Measurements from ENCODE around the gene PTPRCAP.
"Not testable (repeated sequence)": the region's sequence is repeated elsewhere in the genome, so short reads cannot be mapped to it uniquely, and the experiment has no call there.

Gene PTPRCAP

GRCh38 chr11:67407688-67408163 lies 29.8 kb downstream of the PTPRCAP start:
- H3K27me3 ChIP-seq (replicated peaks; ENCODE audit: control insufficient read depth, insufficient read depth, low read length, poor library complexity, severe bottlenecking): no peaks in the 10 kb centered on the region
- no peaks in the 10 kb centered on the region for H3K9me3 ChIP-seq (ENCODE audit: control insufficient read depth, low read length)
- H3K27ac ChIP-seq (ENCODE audit: insufficient read depth, low read length, poor library complexity, severe bottlenecking): peak overlapping the region; percentile 85
- no peak for DNase-seq
- H3K4me3 ChIP-seq (ENCODE audit: insufficient read depth, low read depth, low read length, poor library complexity, severe bottlenecking): peak overlapping the region; percentile 53
- peaks cover 18% of the 10 kb centered on the region for H3K36me3 ChIP-seq (ENCODE audit: control insufficient read depth, insufficient read depth, low read length)
- peaks cover 92% of the 10 kb centered on the region for H3K4me1 ChIP-seq (ENCODE audit: control insufficient read depth, insufficient read depth, low read length, poor library complexity, severe bottlenecking)

DNA sequence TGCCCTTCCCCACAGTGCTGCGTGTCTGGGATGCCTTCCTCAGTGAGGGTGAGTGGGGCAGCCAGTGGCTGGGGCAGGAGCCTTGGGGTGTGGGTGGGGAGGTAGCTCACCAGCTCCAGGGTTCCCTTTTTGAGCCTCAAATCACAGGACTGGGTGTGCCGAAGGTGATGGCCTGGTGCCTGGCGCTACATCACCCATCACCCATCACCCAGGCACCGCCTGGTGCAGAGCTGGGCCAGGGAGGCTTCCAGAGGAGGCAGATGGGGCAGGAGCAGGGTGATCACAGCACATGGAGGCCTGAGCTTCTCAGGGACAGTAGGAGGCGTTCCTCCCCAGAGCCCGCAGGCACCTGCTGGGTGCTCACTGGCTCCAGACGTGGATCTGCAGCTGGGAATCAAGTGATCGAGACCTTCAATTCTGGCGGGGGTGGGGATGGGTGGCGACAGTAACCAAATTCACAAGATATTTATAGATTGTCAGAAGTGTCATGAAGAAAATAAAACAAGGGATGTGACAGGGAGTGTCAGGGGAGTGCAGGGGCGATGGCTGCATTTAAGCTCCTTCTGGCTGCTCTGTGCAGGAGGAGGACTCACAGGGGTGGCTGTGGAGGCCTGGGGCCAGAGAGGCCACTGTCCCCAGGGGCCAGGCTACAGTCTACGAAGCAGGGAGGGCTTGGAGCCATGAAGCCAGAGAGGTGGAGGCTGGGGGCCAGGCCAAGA lies 30.4 kb downstream of the PTPRCAP start:
- no peaks in the 10 kb centered on the region for H3K9me3 ChIP-seq (ENCODE audit: control insufficient read depth, low read length)
- peak overlapping the region; percentile 53 for H3K4me3 ChIP-seq (ENCODE audit: insufficient read depth, low read depth, low read length, poor library complexity, severe bottlenecking)
- DNase-seq: no peak
- peak overlapping the region; percentile 85 for H3K27ac ChIP-seq (ENCODE audit: insufficient read depth, low read length, poor library complexity, severe bottlenecking)
- H3K27me3 ChIP-seq (replicated peaks; ENCODE audit: control insufficient read depth, insufficient read depth, low read length, poor library complexity, severe bottlenecking): no peaks in the 10 kb centered on the region
- H3K36me3 ChIP-seq (ENCODE audit: control insufficient read depth, insufficient read depth, low read length): peaks cover 18% of the 10 kb centered on the region
- H3K4me1 ChIP-seq (ENCODE audit: control insufficient read depth, insufficient read depth, low read length, poor library complexity, severe bottlenecking): peaks cover 92% of the 10 kb centered on the region

DNA sequence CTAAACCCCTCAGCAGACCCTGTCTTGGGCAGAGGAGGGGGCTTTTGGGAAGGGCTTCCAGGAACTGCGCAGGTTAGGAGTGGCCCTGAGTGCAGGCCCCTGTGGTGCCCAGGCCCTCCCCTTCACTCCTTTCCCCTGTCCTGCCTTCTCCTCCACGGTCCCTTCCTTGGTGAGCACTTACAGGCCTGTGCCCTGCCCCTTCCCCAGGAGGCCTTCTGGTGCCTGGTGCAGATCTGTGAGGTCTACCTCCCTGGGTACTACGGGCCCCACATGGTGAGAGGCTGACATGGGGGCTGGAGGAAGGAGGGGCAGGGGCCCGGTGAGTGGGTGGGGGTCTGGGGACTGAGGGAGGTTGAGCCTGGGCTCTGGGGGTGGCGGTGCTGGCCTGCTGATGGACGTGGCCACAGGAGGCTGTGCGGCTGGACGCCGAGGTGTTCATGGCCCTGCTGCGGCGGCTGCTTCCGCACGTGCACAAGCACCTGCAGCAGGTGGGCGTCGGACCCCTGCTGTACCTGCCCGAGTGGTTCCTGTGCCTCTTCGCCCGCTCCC lies 31.0 kb downstream of the PTPRCAP start:
- Histone ChIP-seq H3K9me3 (ENCODE audit: control insufficient read depth, low read length) (no peaks in the 10 kb centered on the region), H3K36me3 (ENCODE audit: control insufficient read depth, insufficient read depth, low read length) (peaks cover 18% of the 10 kb centered on the region), H3K4me3 (ENCODE audit: insufficient read depth, low read depth, low read length, poor library complexity, severe bottlenecking) (peak overlapping the region; percentile 82), H3K27me3 (replicated peaks; ENCODE audit: control insufficient read depth, insufficient read depth, low read length, poor library complexity, severe bottlenecking) (no peaks in the 10 kb centered on the region), H3K4me1 (ENCODE audit: control insufficient read depth, insufficient read depth, low read length, poor library complexity, severe bottlenecking) (peaks cover 88% of the 10 kb centered on the region), H3K27ac (ENCODE audit: insufficient read depth, low read length, poor library complexity, severe bottlenecking) (peak overlapping the region; percentile 85)
- DNase-seq: no peak

- H3K9me3 ChIP-seq (ENCODE audit: control insufficient read depth, low read length): no peaks in the 10 kb centered on the region
- peaks cover 86% of the 10 kb centered on the region for H3K4me1 ChIP-seq (ENCODE audit: control insufficient read depth, insufficient read depth, low read length, poor library complexity, severe bottlenecking)
- DNase-seq: no peak
- H3K4me3 ChIP-seq (ENCODE audit: insufficient read depth, low read depth, low read length, poor library complexity, severe bottlenecking): peak overlapping the region; percentile 82
- H3K36me3 ChIP-seq (ENCODE audit: control insufficient read depth, insufficient read depth, low read length): peaks cover 18% of the 10 kb centered on the region
- H3K27me3 ChIP-seq (replicated peaks; ENCODE audit: control insufficient read depth, insufficient read depth, low read length, poor library complexity, severe bottlenecking): no peaks in the 10 kb centered on the region
- H3K27ac ChIP-seq (ENCODE audit: insufficient read depth, low read length, poor library complexity, severe bottlenecking): peak overlapping the region; percentile 85
These were observed 31.7 kb downstream of the PTPRCAP start for GRCh38 chr11:67405688-67406339.

GRCh38 chr11:67405196-67405567 lies 32.3 kb downstream of the PTPRCAP start:
- peak overlapping the region; percentile 82 for H3K4me3 ChIP-seq (ENCODE audit: insufficient read depth, low read depth, low read length, poor library complexity, severe bottlenecking)
- peaks cover 18% of the 10 kb centered on the region for H3K36me3 ChIP-seq (ENCODE audit: control insufficient read depth, insufficient read depth, low read length)
- H3K4me1 ChIP-seq (ENCODE audit: control insufficient read depth, insufficient read depth, low read length, poor library complexity, severe bottlenecking): peaks cover 86% of the 10 kb centered on the region
- H3K9me3 ChIP-seq (ENCODE audit: control insufficient read depth, low read length): no peaks in the 10 kb centered on the region
- no peak for DNase-seq
- peak overlapping the region; percentile 85 for H3K27ac ChIP-seq (ENCODE audit: insufficient read depth, low read length, poor library complexity, severe bottlenecking)
- H3K27me3 ChIP-seq (replicated peaks; ENCODE audit: control insufficient read depth, insufficient read depth, low read length, poor library complexity, severe bottlenecking): no peaks in the 10 kb centered on the region

DNA sequence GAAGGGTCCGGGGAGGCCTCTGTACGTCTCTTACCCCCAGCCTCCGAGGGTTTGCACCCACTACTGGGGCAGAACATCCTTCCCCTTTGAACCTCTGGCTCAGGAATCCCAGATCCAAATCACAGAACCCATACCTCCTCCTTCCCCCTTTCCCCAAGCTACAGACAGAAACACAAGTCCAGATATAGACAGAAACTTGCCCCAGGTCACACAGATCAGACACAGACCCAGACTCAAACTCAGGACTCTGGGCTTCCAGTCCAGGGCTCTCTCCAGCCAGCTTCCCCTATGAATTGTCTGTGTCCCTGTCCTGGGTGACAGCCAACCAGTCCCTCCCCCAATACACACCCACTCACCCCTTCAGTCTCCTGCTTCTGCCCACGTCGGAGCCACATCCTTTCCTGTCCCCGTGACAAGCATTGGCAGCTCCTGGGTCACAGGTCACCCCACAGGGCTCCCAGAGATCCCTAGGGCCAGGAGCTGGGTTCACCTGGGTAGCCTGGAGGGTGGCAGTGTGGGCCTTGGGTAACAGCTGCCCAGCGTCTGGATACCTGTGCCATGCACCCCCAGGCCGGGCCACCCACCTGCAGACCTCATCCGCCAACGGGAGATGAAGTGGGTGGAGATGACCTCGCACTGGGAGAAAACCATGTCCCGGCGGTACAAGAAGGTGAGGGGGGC lies 32.8 kb downstream of the PTPRCAP start:
- peak overlapping the region; percentile 85 for H3K27ac ChIP-seq (ENCODE audit: insufficient read depth, low read length, poor library complexity, severe bottlenecking)
- H3K36me3 ChIP-seq (ENCODE audit: control insufficient read depth, insufficient read depth, low read length): peaks cover 18% of the 10 kb centered on the region

DNA sequence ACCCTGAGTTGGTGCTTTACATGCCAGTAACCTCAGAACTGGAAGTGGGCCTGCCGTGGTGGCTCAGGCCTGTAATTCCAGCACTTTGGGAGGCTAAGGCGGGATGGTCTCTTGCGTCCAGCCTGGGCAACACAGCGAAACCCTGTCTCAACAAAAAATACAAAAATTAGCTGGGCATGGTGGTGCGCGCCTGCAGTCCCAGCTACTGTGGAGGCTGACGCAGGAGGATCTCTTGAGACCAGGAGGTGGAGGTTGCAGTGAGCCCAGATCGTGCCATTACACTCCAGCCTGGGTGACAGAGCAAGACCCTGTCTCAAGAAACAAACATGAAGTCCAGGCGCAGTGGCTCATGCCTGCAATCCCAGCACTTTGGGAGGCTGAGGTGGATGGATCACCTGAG lies 34.4 kb downstream of the PTPRCAP start:
- DNase-seq; H3K27me3 ChIP-seq (replicated peaks; ENCODE audit: control insufficient read depth, insufficient read depth, low read length, poor library complexity, severe bottlenecking); H3K9me3 ChIP-seq (ENCODE audit: control insufficient read depth, low read length): not testable (repeated sequence)
- peak overlapping the region; percentile 82 for H3K4me3 ChIP-seq (ENCODE audit: insufficient read depth, low read depth, low read length, poor library complexity, severe bottlenecking)
- H3K36me3 ChIP-seq (ENCODE audit: control insufficient read depth, insufficient read depth, low read length): peaks cover 33% of the 10 kb centered on the region
- H3K27ac ChIP-seq (ENCODE audit: insufficient read depth, low read length, poor library complexity, severe bottlenecking): peak overlapping the region; percentile 85
- H3K4me1 ChIP-seq (ENCODE audit: control insufficient read depth, insufficient read depth, low read length, poor library complexity, severe bottlenecking): peaks cover 80% of the 10 kb centered on the region

More for the DNA sequence above, 32.8 kb downstream of the PTPRCAP start:
- Histone ChIP-seq H3K4me1 (ENCODE audit: control insufficient read depth, insufficient read depth, low read length, poor library complexity, severe bottlenecking) (peaks cover 85% of the 10 kb centered on the region), H3K9me3 (ENCODE audit: control insufficient read depth, low read length) (no peaks in the 10 kb centered on the region), H3K27me3 (replicated peaks; ENCODE audit: control insufficient read depth, insufficient read depth, low read length, poor library complexity, severe bottlenecking) (no peaks in the 10 kb centered on the region), H3K4me3 (ENCODE audit: insufficient read depth, low read depth, low read length, poor library complexity, severe bottlenecking) (peak overlapping the region; percentile 82)
- no peak for DNase-seq

- DNase-seq; H3K9me3 ChIP-seq (ENCODE audit: control insufficient read depth, low read length); H3K27me3 ChIP-seq (replicated peaks; ENCODE audit: control insufficient read depth, insufficient read depth, low read length, poor library complexity, severe bottlenecking): not testable (repeated sequence)
- H3K4me3 ChIP-seq (ENCODE audit: insufficient read depth, low read depth, low read length, poor library complexity, severe bottlenecking): peak overlapping the region; percentile 54
- peaks cover 39% of the 10 kb centered on the region for H3K36me3 ChIP-seq (ENCODE audit: control insufficient read depth, insufficient read depth, low read length)
- peak overlapping the region; percentile 75 for H3K27ac ChIP-seq (ENCODE audit: insufficient read depth, low read length, poor library complexity, severe bottlenecking)
- peaks cover 80% of the 10 kb centered on the region for H3K4me1 ChIP-seq (ENCODE audit: control insufficient read depth, insufficient read depth, low read length, poor library complexity, severe bottlenecking)
These were observed 35.2 kb downstream of the PTPRCAP start for GRCh38 chr11:67402192-67402839.

DNA sequence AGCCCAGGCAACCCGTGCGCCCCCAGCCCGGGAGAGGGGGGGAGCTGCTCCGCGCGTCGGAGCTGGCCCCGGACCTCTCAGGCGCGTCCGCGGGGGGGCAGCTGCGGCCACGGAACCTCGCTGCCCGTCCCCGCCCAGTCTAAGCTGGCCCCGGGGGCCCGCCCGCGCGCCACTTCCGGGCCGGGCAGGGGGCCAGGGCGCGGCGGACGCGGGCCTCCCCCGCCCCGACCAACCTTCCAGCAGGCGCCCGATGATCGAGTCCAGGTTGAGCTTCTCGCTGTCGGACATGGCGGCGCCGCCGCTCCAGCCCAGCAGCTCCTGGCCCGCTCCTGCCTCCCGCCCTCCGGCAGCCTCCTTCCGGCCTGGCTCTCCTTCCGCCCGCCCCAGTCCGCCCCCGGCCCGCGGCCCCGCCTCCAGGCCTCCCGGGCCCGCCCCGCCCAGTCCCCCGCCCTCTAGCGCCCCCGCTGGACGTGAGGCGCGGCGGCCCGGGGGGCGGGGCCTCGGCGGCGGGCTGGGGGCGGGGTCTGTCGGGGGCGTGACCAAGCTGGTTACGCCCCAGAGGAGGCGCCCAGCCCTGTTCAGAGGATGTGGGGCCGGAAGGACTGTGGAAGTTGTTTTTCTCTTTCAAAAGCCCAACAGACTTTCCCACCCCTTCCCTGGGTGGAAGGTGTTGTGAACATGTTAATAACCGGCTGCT lies 35.8 kb downstream of the PTPRCAP start, which contains the start of gene PPP1CA:
PPP1CA (minus strand) TSS at position 364 of the 697 bp plus-strand sequence; CDS start at position 288, 76 bp downstream.
- H3K36me3 ChIP-seq (ENCODE audit: control insufficient read depth, insufficient read depth, low read length): peaks cover 36% of the 10 kb centered on the region
- H3K27me3 ChIP-seq (replicated peaks; ENCODE audit: control insufficient read depth, insufficient read depth, low read length, poor library complexity, severe bottlenecking): no peaks in the 10 kb centered on the region
- H3K4me3 ChIP-seq (ENCODE audit: insufficient read depth, low read depth, low read length, poor library complexity, severe bottlenecking): peak within 1 kb of the TSS; percentile 82
- peaks cover 80% of the 10 kb centered on the region for H3K4me1 ChIP-seq (ENCODE audit: control insufficient read depth, insufficient read depth, low read length, poor library complexity, severe bottlenecking)
- H3K27ac ChIP-seq (ENCODE audit: insufficient read depth, low read length, poor library complexity, severe bottlenecking): peak within 1 kb of the TSS; percentile 77
- peak; percentile 87 to 91 (median 87) for DNase-seq
- no peaks in the 10 kb centered on the region for H3K9me3 ChIP-seq (ENCODE audit: control insufficient read depth, low read length)
